K562 (cell line): Measurements from ENCODE around the gene MGAT4B. TPM values are rescaled to one million over a fixed set of nuclear protein-coding genes. Genes with fewer than 3 reads are reported as not detected.

Experiments
- BACH1 ChIP-seq: fragments of 200-800 bp; sonication (Bioruptor generic); IDR thresholded peaks from 2 replicates; pipeline ENCODE4 v1.6.1; 2016; ENCODE audit warnings: missing genetic modification characterization, missing compliant biosample characterization
- CBX3 ChIP-seq, 2 experiments: IDR thresholded peaks; 1 replicate in 1 of 2; 2 replicates in 1 of 2; pipeline ENCODE4 v1.6.1; 2012; ENCODE audit warnings: inconsistent platforms in 2 of 2, low read length in 2 of 2, borderline replicate concordance in 1 of 2, control low read depth in 1 of 2
- CREB3L1 ChIP-seq: fragments of 450-650 bp; IDR thresholded peaks from 2 replicates; pipeline ENCODE4 v1.6.1; 2014; ENCODE audit warnings: low read depth, mild to moderate bottlenecking, moderate library complexity, borderline replicate concordance
- EGR1 ChIP-seq: fragments of 450-650 bp; conservative IDR thresholded peaks from 2 replicates; pipeline ENCODE4 v1.6.1; 2017; ENCODE audit warnings: mild to moderate bottlenecking
- GTF2F1 ChIP-seq: IDR thresholded peaks from 2 replicates; pipeline ENCODE4 v1.6.1; 2011; ENCODE audit warnings: low read depth, low read length, improper control_type of control experiment
- HNRNPK ChIP-seq: fragments of 200-400 bp; formaldehyde crosslinking; IDR thresholded peaks from one replicate; pipeline ENCODE4 v1.6.1; 2018; ENCODE audit warnings: mild to moderate bottlenecking, low read depth, low read length; ENCODE audit not compliant: poor library complexity, severe bottlenecking
- MAFF ChIP-seq: IDR thresholded peaks from 2 replicates; pipeline ENCODE4 v1.6.1; 2012; ENCODE audit warnings: low read length, improper control_type of control experiment
- MITF ChIP-seq: IDR thresholded peaks from 2 replicates; pipeline ENCODE4 v1.6.1; 2014; ENCODE audit warnings: antibody characterized with exemption
- NCOA4 ChIP-seq: fragments of 450-650 bp; IDR thresholded peaks from 2 replicates; pipeline ENCODE4 v1.6.1; 2018; ENCODE audit warnings: mild to moderate bottlenecking; ENCODE audit not compliant: partially characterized antibody
- NR2F6 ChIP-seq: fragments of 450-650 bp; formaldehyde crosslinking; IDR thresholded peaks from 2 replicates; pipeline ENCODE4 v1.4.0; 2020; ENCODE audit warnings: mild to moderate bottlenecking
- POLR2H ChIP-seq: IDR thresholded peaks from 2 replicates; pipeline ENCODE4 v1.6.1; 2016; ENCODE audit warnings: missing genetic modification characterization, low read depth, mild to moderate bottlenecking, control low read depth, missing compliant biosample characterization, moderate library complexity
- RB1 ChIP-seq: fragments of 450-650 bp; IDR thresholded peaks from 2 replicates; pipeline ENCODE4 v1.6.1; 2017; ENCODE audit warnings: low read depth, mild to moderate bottlenecking
- SIRT6 ChIP-seq: IDR thresholded peaks from one replicate; pipeline ENCODE4 v1.6.1; 2012; ENCODE audit warnings: low read depth, mild to moderate bottlenecking, control low read depth, inconsistent platforms, low read length, moderate library complexity
- SP1 ChIP-seq: sonication (generic); formaldehyde crosslinking; IDR thresholded peaks from 2 replicates; pipeline ENCODE4 v1.8.1; 2022; ENCODE audit warnings: mild to moderate bottlenecking, missing genetic modification reagents
- TARDBP ChIP-seq: fragments of 450-650 bp; IDR thresholded peaks from 2 replicates; pipeline ENCODE4 v1.6.1; 2016
- TCF3 ChIP-seq: sonication (generic); formaldehyde crosslinking; IDR thresholded peaks from 2 replicates; pipeline ENCODE4 v1.4.0; 2020; ENCODE audit warnings: mild to moderate bottlenecking, missing genetic modification reagents
- TOE1 ChIP-seq, 2 experiments: fragments of 450-650 bp in 1 of 2; sonication (generic) in 1 of 2; formaldehyde crosslinking in 1 of 2; IDR thresholded peaks; 2 replicates each; pipeline versions ENCODE4 v1.7.1 to v1.8.0; 2016 to 2022; ENCODE audit warnings: borderline replicate concordance in 2 of 2, mild to moderate bottlenecking in 2 of 2, antibody characterized with exemption in 1 of 2, inconsistent platforms in 1 of 2, low read depth in 1 of 2, missing genetic modification reagents in 1 of 2, moderate library complexity in 1 of 2
- ZBTB17 ChIP-seq: fragments of 450-650 bp; formaldehyde crosslinking; IDR thresholded peaks from 2 replicates; pipeline ENCODE4 v1.4.0; 2020; ENCODE audit warnings: mild to moderate bottlenecking
- ZFPM2 ChIP-seq: fragments of 250-450 bp; sonication (Bioruptor Pico); IDR thresholded peaks from 2 replicates; pipeline ENCODE4 v1.5.1; 2022; ENCODE audit warnings: mild to moderate bottlenecking
- ZNF124 ChIP-seq: sonication (generic); formaldehyde crosslinking; IDR thresholded peaks from 2 replicates; pipeline ENCODE4 v1.8.1; 2022; ENCODE audit warnings: missing genetic modification reagents
- ZNF143 ChIP-seq: sonication (generic); formaldehyde crosslinking; IDR thresholded peaks from 2 replicates; pipeline ENCODE4 v1.9.0; 2022; ENCODE audit warnings: mild to moderate bottlenecking, missing genetic modification reagents
- polyA plus RNA-seq, 8 experiments: library from polyadenylated mRNA; depleted of rRNA in 4 of 8; stranded (reverse) in 5 of 8; unstranded in 3 of 8; fragments of >200 nt; fragmentation: Nextera tagmentation in 2 of 8; fragmentation: Illumina TruSeq in 1 of 8; extraction: Ambion mirVana in 2 of 8; extraction: Trizol in 1 of 8; gene quantifications; 2 replicates each; pipeline versions ENCODE4 v1.2.1 to v1.2.3, GENCODE V29; 2011 to 2014; ENCODE audit warnings: inconsistent platforms in 1 of 8, missing spikeins in 1 of 8
- total RNA-seq, 7 experiments: library from RNA; depleted of rRNA in 6 of 7; stranded (reverse); fragments of >200 nt in 6 of 7; fragmentation: Illumina TruSeq in 2 of 7; extraction: Trizol in 2 of 7; gene quantifications; 2 replicates each; pipeline versions ENCODE4 v1.2.1 to v1.2.3, GENCODE V29; 2011 to 2021; ENCODE audit warnings: low replicate concordance in 1 of 7
- TF ChIP-seq, protein P1 (sequence below): fragments of 450-650 bp; IDR thresholded peaks from 2 replicates; pipeline ENCODE4 v1.6.1; 2018; ENCODE audit warnings: mild to moderate bottlenecking, low read depth; ENCODE audit not compliant: partially characterized antibody

The MGAT4B gene
- total and polyA plus RNA-seq, 9 of the 15 experiments (the other 6 are each of a cell fraction or from before 2014, with no cell fraction given) = 0.34 to 133 (median 75.4) TPM

- peak; percentile 97 for TF ChIP-seq RB1
- TF ChIP-seq SIRT6 = no peak
- no peak for TF ChIP-seq ZBTB17 (CRISPR knock-in tag)
- TF ChIP-seq SP1 (CRISPR knock-in tag) = no peak; the same call in 1 of the 2 replicates
- TF ChIP-seq ZFPM2 (CRISPR knock-in tag) = no peak
- peak in 1 of 2 experiments; percentile 37; a peak in 1 of 3 replicates for TF ChIP-seq CBX3 (IDR thresholded peaks at IDR 0.05; ENCODE audit: borderline replicate concordance in 1 of 2, low read length in 2 of 2)
- peak; percentile 79; the same call in 1 of the 2 replicates for TF ChIP-seq GTF2F1
- TF ChIP-seq MAFF = peak; percentile 80
- TF ChIP-seq ZNF143 = no peak
- TF ChIP-seq CREB3L1 = no peak; the same call in 1 of the 2 replicates
- TF ChIP-seq HNRNPK = peak; percentile 40
- TF ChIP-seq MITF = no peak
- TF ChIP-seq ZNF124 (CRISPR knock-in tag) = no peak
- no peak for TF ChIP-seq NR2F6 (CRISPR knock-in tag)
- TF ChIP-seq, protein P1, sequence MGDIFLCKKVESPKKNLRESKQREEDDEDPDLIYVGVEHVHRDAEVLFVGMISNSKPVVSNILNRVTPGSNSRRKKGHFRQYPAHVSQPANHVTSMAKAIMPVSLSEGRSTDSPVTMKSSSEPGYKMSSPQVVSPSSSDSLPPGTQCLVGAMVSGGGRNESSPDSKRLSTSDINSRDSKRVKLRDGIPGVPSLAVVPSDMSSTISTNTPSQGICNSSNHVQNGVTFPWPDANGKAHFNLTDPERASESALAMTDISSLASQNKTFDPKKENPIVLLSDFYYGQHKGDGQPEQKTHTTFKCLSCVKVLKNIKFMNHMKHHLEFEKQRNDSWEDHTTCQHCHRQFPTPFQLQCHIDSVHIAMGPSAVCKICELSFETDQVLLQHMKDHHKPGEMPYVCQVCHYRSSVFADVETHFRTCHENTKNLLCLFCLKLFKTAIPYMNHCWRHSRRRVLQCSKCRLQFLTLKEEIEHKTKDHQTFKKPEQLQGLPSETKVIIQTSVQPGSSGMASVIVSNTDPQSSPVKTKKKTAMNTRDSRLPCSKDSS = no peak
- TF ChIP-seq TOE1 (IDR thresholded peaks at IDR 0.05; ENCODE audit: borderline replicate concordance) = peak; percentile 83
- TF ChIP-seq TOE1 (CRISPR knock-in tag; IDR thresholded peaks at IDR 0.05; ENCODE audit: borderline replicate concordance, low read depth) = no peak
- peak; percentile 85 for TF ChIP-seq EGR1
- peak; percentile 97 for TF ChIP-seq POLR2H (tag)
- peak; percentile 34 for TF ChIP-seq TCF3
- TF ChIP-seq NCOA4 = no peak
- no peak; the same call in 1 of the 2 replicates for TF ChIP-seq TARDBP
- peak; percentile 94 for TF ChIP-seq BACH1 (tag)
Measured at GRCh38 chr5:179820483-179821297, 14.0 kb upstream of the MGAT4B start, which contains the start of gene SQSTM1 (continued).
